GM12892 (cell line): ENCODE results near the gene LPIN1.

Experiments
- POLR2A ChIP-seq: IDR thresholded peaks from 2 replicates; pipeline ENCODE4 v1.6.1; 2011; ENCODE audit warnings: low read depth, low read length, control low read depth
- POLR2AphosphoS5 ChIP-seq: IDR thresholded peaks from 2 replicates; pipeline ENCODE4 v1.6.1; 2011; ENCODE audit warnings: low read depth, low read length, control low read depth

DNA sequence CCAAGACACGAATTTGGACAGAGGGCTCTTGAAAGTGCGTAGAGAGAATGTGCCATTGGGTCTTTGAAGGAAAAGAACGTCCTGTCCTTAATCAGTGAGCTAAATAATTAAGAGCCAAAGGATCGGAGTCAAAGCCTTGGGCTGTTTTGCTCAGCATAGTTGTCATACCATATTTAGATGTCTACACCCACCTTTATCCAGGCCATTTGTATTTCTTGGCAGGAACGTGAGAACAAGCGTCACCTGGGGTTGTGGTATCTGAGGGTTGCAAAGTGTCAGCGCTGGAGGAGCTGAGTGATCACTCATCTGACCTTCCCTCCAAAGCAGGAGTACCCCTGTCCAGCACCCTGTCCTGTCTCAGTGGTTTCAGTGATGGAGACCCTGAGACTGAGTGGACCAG lies 4.5 kb downstream of the LPIN1 start:
- TF ChIP-seq POLR2AphosphoS5 (no peak), POLR2A (no peak)
